Measurements from ENCODE around the gene ARHGAP6.

The ARHGAP6 gene

DNA sequence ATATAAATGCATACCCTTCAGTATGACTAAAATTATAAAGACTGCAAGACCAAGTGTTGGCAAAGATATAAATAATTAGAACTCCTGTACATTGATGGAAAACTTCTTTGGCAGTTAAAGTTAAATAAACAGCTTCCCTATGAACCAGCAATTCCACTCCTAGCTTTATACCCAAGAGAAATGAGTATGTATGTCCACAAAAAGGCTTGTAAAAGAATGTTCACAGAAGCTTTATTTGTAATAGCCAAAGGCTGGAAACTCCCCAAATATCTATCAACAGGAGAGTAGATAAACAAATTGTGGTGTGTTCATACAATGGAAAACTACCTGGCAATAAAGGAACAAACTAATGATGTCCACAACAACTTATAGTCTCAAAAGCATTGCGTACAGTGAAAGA is 187.7 kb downstream of the ARHGAP6 start:
- Histone ChIP-seq H3K27ac (ENCODE audit: low read length) (no peak overlapping the region), H3K4me1 (ENCODE audit: control insufficient read depth, insufficient read depth, low read length) (no peaks in the 10 kb centered on the region), H3K27me3 (ENCODE audit: control insufficient read depth in 1 of 2, insufficient read depth in 2 of 2, low read length in 2 of 2) (no peaks in the 10 kb centered on the region), H3K9me3 (ENCODE audit: control insufficient read depth in 2 of 2, low read length in 2 of 2) (no peaks in the 10 kb centered on the region), H3K4me3 (ENCODE audit: low read length in 2 of 2) (no peak overlapping the region), H3K9ac (ENCODE audit: low read length in 2 of 2) (no peak overlapping the region), H3K36me3 (ENCODE audit: control insufficient read depth in 2 of 2, insufficient read depth in 2 of 2, low read length in 2 of 2) (no peaks in the 10 kb centered on the region)

- H3K9ac ChIP-seq (ENCODE audit: low read length in 2 of 2), result no peak overlapping the region
- no peaks in the 10 kb centered on the region for H3K9me3 ChIP-seq (ENCODE audit: control insufficient read depth in 2 of 2, low read length in 2 of 2)
- H3K4me3 ChIP-seq (ENCODE audit: low read length in 2 of 2), result no peak overlapping the region
- H3K27ac ChIP-seq (ENCODE audit: low read length), result no peak overlapping the region
- H3K4me1 ChIP-seq (ENCODE audit: control insufficient read depth, insufficient read depth, low read length), result no peaks in the 10 kb centered on the region
- no peaks in the 10 kb centered on the region for H3K36me3 ChIP-seq (ENCODE audit: control insufficient read depth in 2 of 2, insufficient read depth in 2 of 2, low read length in 2 of 2)
- no peaks in the 10 kb centered on the region for H3K27me3 ChIP-seq (ENCODE audit: control insufficient read depth in 1 of 2, insufficient read depth in 2 of 2, low read length in 2 of 2)
These were observed 191.1 kb downstream of the ARHGAP6 start for GRCh38 chrX:11474576-11474975.

GRCh38 chrX:11474021-11474420 is 191.7 kb downstream of the ARHGAP6 start:
- Histone ChIP-seq H3K36me3 (ENCODE audit: control insufficient read depth in 2 of 2, insufficient read depth in 2 of 2, low read length in 2 of 2) (no peaks in the 10 kb centered on the region), H3K9me3 (ENCODE audit: control insufficient read depth in 2 of 2, low read length in 2 of 2) (no peaks in the 10 kb centered on the region), H3K27me3 (ENCODE audit: control insufficient read depth in 1 of 2, insufficient read depth in 2 of 2, low read length in 2 of 2) (no peaks in the 10 kb centered on the region), H3K4me1 (ENCODE audit: control insufficient read depth, insufficient read depth, low read length) (no peaks in the 10 kb centered on the region), H3K9ac (ENCODE audit: low read length in 2 of 2) (no peak overlapping the region), H3K4me3 (ENCODE audit: low read length in 2 of 2) (no peak overlapping the region), H3K27ac (ENCODE audit: low read length) (no peak overlapping the region)

DNA sequence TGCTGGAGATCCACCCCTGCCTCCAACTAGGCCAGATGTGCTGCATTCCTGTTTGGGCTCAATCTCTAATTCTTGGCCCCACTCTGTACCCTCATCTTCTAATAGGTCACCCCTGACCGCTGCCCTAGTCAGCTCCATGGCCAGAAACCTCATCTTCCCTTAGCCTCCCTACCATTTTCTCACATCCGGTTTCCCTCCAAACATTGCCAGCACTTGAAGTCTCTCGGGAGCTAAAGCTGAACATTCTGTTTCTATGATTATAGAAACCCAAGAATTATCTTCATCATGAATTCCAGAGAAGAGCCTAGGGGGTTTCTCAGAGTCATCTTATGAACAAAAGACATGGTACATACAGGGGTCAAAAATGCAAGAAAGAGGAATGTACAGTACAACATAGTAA is 192.8 kb downstream of the ARHGAP6 start:
- H3K4me3 ChIP-seq (ENCODE audit: low read length in 2 of 2), result no peak overlapping the region
- no peak overlapping the region for H3K27ac ChIP-seq (ENCODE audit: low read length)
- H3K36me3 ChIP-seq (ENCODE audit: control insufficient read depth in 2 of 2, insufficient read depth in 2 of 2, low read length in 2 of 2), result no peaks in the 10 kb centered on the region
- no peak overlapping the region for H3K9ac ChIP-seq (ENCODE audit: low read length in 2 of 2)
- H3K27me3 ChIP-seq (ENCODE audit: control insufficient read depth in 1 of 2, insufficient read depth in 2 of 2, low read length in 2 of 2), result no peaks in the 10 kb centered on the region
- H3K4me1 ChIP-seq (ENCODE audit: control insufficient read depth, insufficient read depth, low read length), result no peaks in the 10 kb centered on the region
- no peaks in the 10 kb centered on the region for H3K9me3 ChIP-seq (ENCODE audit: control insufficient read depth in 2 of 2, low read length in 2 of 2)

GRCh38 chrX:11472381-11472780 is 193.3 kb downstream of the ARHGAP6 start:
- Histone ChIP-seq H3K27me3 (ENCODE audit: control insufficient read depth in 1 of 2, insufficient read depth in 2 of 2, low read length in 2 of 2) (no peaks in the 10 kb centered on the region), H3K4me1 (ENCODE audit: control insufficient read depth, insufficient read depth, low read length) (no peaks in the 10 kb centered on the region), H3K36me3 (ENCODE audit: control insufficient read depth in 2 of 2, insufficient read depth in 2 of 2, low read length in 2 of 2) (no peaks in the 10 kb centered on the region), H3K4me3 (ENCODE audit: low read length in 2 of 2) (no peak overlapping the region), H3K27ac (ENCODE audit: low read length) (no peak overlapping the region), H3K9ac (ENCODE audit: low read length in 2 of 2) (no peak overlapping the region), H3K9me3 (ENCODE audit: control insufficient read depth in 2 of 2, low read length in 2 of 2) (no peaks in the 10 kb centered on the region)

GRCh38 chrX:11470250-11470974 is 195.3 kb downstream of the ARHGAP6 start:
- Histone ChIP-seq H3K36me3 (ENCODE audit: control insufficient read depth in 2 of 2, insufficient read depth in 2 of 2, low read length in 2 of 2) (no peaks in the 10 kb centered on the region), H3K9me3 (ENCODE audit: control insufficient read depth in 2 of 2, low read length in 2 of 2) (no peaks in the 10 kb centered on the region), H3K4me1 (ENCODE audit: control insufficient read depth, insufficient read depth, low read length) (no peaks in the 10 kb centered on the region), H3K9ac (ENCODE audit: low read length in 2 of 2) (no peak overlapping the region), H3K27me3 (ENCODE audit: control insufficient read depth in 1 of 2, insufficient read depth in 2 of 2, low read length in 2 of 2) (no peaks in the 10 kb centered on the region), H3K27ac (ENCODE audit: low read length) (no peak overlapping the region), H3K4me3 (ENCODE audit: low read length in 2 of 2) (no peak overlapping the region)

- Histone ChIP-seq H3K9me3 (ENCODE audit: control insufficient read depth in 2 of 2, low read length in 2 of 2) (no peaks in the 10 kb centered on the region), H3K36me3 (ENCODE audit: control insufficient read depth in 2 of 2, insufficient read depth in 2 of 2, low read length in 2 of 2) (no peaks in the 10 kb centered on the region), H3K4me3 (ENCODE audit: low read length in 2 of 2) (no peak overlapping the region), H3K9ac (ENCODE audit: low read length in 2 of 2) (no peak overlapping the region), H3K27ac (ENCODE audit: low read length) (no peak overlapping the region), H3K27me3 (ENCODE audit: control insufficient read depth in 1 of 2, insufficient read depth in 2 of 2, low read length in 2 of 2) (peaks cover 0 to 2% of the 10 kb centered on the region in 2 donors), H3K4me1 (ENCODE audit: control insufficient read depth, insufficient read depth, low read length) (peaks cover 3% of the 10 kb centered on the region)
These were observed 199.9 kb downstream of the ARHGAP6 start for GRCh38 chrX:11465648-11466411.

- Histone ChIP-seq H3K9me3 (ENCODE audit: control insufficient read depth in 2 of 2, low read length in 2 of 2) (no peaks in the 10 kb centered on the region), H3K9ac (ENCODE audit: low read length in 2 of 2) (no peak overlapping the region), H3K36me3 (ENCODE audit: control insufficient read depth in 2 of 2, insufficient read depth in 2 of 2, low read length in 2 of 2) (no peaks in the 10 kb centered on the region), H3K4me1 (ENCODE audit: control insufficient read depth, insufficient read depth, low read length) (peaks cover 3% of the 10 kb centered on the region), H3K4me3 (ENCODE audit: low read length in 2 of 2) (no peak overlapping the region), H3K27ac (ENCODE audit: low read length) (no peak overlapping the region), H3K27me3 (ENCODE audit: control insufficient read depth in 1 of 2, insufficient read depth in 2 of 2, low read length in 2 of 2) (peaks cover 0 to 2% of the 10 kb centered on the region in 2 donors)
These were observed 200.8 kb downstream of the ARHGAP6 start for GRCh38 chrX:11464836-11465463.

GRCh38 chrX:11464380-11464779 is 201.3 kb downstream of the ARHGAP6 start:
- Histone ChIP-seq H3K27ac (ENCODE audit: low read length) (no peak overlapping the region), H3K9me3 (ENCODE audit: control insufficient read depth in 2 of 2, low read length in 2 of 2) (no peaks in the 10 kb centered on the region), H3K9ac (ENCODE audit: low read length in 2 of 2) (no peak overlapping the region), H3K27me3 (ENCODE audit: control insufficient read depth in 1 of 2, insufficient read depth in 2 of 2, low read length in 2 of 2) (peaks cover 0 to 2% of the 10 kb centered on the region in 2 donors), H3K4me3 (ENCODE audit: low read length in 2 of 2) (no peak overlapping the region), H3K4me1 (ENCODE audit: control insufficient read depth, insufficient read depth, low read length) (peaks cover 3% of the 10 kb centered on the region), H3K36me3 (ENCODE audit: control insufficient read depth in 2 of 2, insufficient read depth in 2 of 2, low read length in 2 of 2) (no peaks in the 10 kb centered on the region)

- H3K9me3 ChIP-seq (ENCODE audit: control insufficient read depth in 2 of 2, low read length in 2 of 2), result no peaks in the 10 kb centered on the region
- H3K4me1 ChIP-seq (ENCODE audit: control insufficient read depth, insufficient read depth, low read length), result peaks cover 3% of the 10 kb centered on the region
- no peaks in the 10 kb centered on the region for H3K36me3 ChIP-seq (ENCODE audit: control insufficient read depth in 2 of 2, insufficient read depth in 2 of 2, low read length in 2 of 2)
- H3K9ac ChIP-seq (ENCODE audit: low read length in 2 of 2), result no peak overlapping the region
- peaks cover 0 to 2% of the 10 kb centered on the region in 2 donors for H3K27me3 ChIP-seq (ENCODE audit: control insufficient read depth in 1 of 2, insufficient read depth in 2 of 2, low read length in 2 of 2)
- H3K4me3 ChIP-seq (ENCODE audit: low read length in 2 of 2), result no peak overlapping the region
- no peak overlapping the region for H3K27ac ChIP-seq (ENCODE audit: low read length)
These were observed 203.1 kb downstream of the ARHGAP6 start for GRCh38 chrX:11462648-11463047.
